ENCODE results near the gene RAD9B.

RAD9B gene

GRCh38 chr12:110468214-110469048 is 33.7 kb upstream of the RAD9B start, which contains the start of the genes FAM216A and GPN3:
Gene FAM216A, plus strand, starts transcription at chr12:110468845. Its CDS starts 31 bp downstream, at chr12:110468876.
Gene GPN3, minus strand, starts transcription at chr12:110468257. Its CDS starts 54 bp downstream, at chr12:110468203.
- TF ChIP-seq CTCF (IDR thresholded peaks at IDR 0.05; ENCODE audit: insufficient read depth, missing control alignments), result no peak
- DNase-seq (ENCODE audit: insufficient read length, low spot score) (peak; percentile 74), FAIRE-seq (no peak)

- DNase-seq (ENCODE audit: insufficient read length, low spot score) (no peak), FAIRE-seq (no peak)
- no peak for TF ChIP-seq CTCF (IDR thresholded peaks at IDR 0.05; ENCODE audit: insufficient read depth, missing control alignments)
Measured at GRCh38 chr12:110475426-110475825, 26.7 kb upstream of the RAD9B start.

GRCh38 chr12:110498984-110499706 is 3.0 kb upstream of the RAD9B start:
- DNase-seq (ENCODE audit: insufficient read length, low spot score) (no peak), FAIRE-seq (no peak)
- TF ChIP-seq CTCF (IDR thresholded peaks at IDR 0.05; ENCODE audit: insufficient read depth, missing control alignments), result no peak

- TF ChIP-seq CTCF (IDR thresholded peaks at IDR 0.05; ENCODE audit: insufficient read depth, missing control alignments), result no peak
- DNase-seq (ENCODE audit: insufficient read length, low spot score) (no peak), FAIRE-seq (no peak)
Measured at GRCh38 chr12:110501399-110501751, 756 bp upstream of the RAD9B start.

GRCh38 chr12:110503432-110503831 is 1.3 kb downstream of the RAD9B start:
- no peak for TF ChIP-seq CTCF (IDR thresholded peaks at IDR 0.05; ENCODE audit: insufficient read depth, missing control alignments)
- no peak for DNase-seq (ENCODE audit: insufficient read length, low spot score)
- no peak for FAIRE-seq

- FAIRE-seq, result no peak
Measured at GRCh38 chr12:110505332-110505731, 3.2 kb downstream of the RAD9B start.

More at GRCh38 chr12:110505332-110505731, 3.2 kb downstream of the RAD9B start:
- DNase-seq (ENCODE audit: insufficient read length, low spot score), result no peak
- no peak for TF ChIP-seq CTCF (IDR thresholded peaks at IDR 0.05; ENCODE audit: insufficient read depth, missing control alignments)

All from D721Med (cell line).